ENCODE data around the gene S100A6.

DNA sequence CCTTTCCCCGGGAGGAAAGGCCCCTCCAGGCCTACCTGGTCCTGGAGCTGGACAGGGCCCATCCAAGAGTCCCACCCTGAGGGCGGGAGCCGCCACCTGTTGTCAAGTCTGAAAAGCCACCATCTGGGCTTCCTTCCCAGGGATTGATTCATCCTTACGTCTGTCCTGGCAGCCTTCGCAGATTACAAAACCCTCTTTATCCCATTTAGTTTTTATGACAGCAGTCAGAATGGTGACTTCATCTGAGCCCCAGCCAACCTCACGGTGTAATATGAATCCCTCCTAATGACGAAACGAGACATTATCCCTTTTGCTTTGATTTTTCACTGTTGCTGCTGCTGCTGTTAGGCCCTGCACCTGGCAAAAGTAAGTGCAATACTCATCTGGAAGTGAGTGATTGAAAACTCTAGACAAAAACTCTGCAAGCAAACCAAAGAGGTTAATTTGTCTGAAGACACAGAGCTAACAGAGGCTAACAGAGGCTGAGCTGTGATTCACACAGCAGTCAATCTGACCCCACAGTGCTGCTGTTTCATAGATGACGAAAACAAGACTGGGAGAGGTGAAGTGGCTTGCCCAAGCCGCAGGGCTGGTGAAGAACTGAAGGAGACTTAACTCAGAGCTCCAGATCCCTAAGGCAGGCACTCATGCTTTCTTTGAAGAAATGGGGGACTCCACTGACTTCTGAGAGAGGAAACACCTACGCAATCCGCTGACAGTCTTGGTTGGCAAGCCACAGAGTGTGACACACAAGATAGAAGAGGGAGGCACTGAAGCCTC is 45.3 kb downstream of the S100A6 start:
- TF ChIP-seq, protein P1, sequence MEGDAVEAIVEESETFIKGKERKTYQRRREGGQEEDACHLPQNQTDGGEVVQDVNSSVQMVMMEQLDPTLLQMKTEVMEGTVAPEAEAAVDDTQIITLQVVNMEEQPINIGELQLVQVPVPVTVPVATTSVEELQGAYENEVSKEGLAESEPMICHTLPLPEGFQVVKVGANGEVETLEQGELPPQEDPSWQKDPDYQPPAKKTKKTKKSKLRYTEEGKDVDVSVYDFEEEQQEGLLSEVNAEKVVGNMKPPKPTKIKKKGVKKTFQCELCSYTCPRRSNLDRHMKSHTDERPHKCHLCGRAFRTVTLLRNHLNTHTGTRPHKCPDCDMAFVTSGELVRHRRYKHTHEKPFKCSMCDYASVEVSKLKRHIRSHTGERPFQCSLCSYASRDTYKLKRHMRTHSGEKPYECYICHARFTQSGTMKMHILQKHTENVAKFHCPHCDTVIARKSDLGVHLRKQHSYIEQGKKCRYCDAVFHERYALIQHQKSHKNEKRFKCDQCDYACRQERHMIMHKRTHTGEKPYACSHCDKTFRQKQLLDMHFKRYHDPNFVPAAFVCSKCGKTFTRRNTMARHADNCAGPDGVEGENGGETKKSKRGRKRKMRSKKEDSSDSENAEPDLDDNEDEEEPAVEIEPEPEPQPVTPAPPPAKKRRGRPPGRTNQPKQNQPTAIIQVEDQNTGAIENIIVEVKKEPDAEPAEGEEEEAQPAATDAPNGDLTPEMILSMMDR (IDR thresholded peaks at IDR 0.05): no peak
- no peak for TF ChIP-seq POLR2A (IDR thresholded peaks at IDR 0.05)
